Stimulated activated CD4-positive, alpha-beta T cell treated with anti-CD3 and anti-CD28 coated beads, TNF-alpha, amount 100 ng/mL, for 1 hour (primary cell): Measurements from ENCODE around the gene RGS11.

Experiments used
- DNase-seq, 3 donors: peaks; one replicate each; pipeline ENCODE4 v3.0.0-alpha.2; 2020; ENCODE audit warnings: low read depth in 3 of 3, low spot score in 1 of 3

RGS11 gene

GRCh38 chr16:296806-297510 lies 21.2 kb upstream of the RGS11 start:
- no peak for DNase-seq

- no peak for DNase-seq
These were observed 20.5 kb upstream of the RGS11 start for GRCh38 chr16:296276-296675.

- no peak for DNase-seq
These were observed 17.5 kb upstream of the RGS11 start for GRCh38 chr16:293043-293775.

- DNase-seq, result no peak
These were observed 15.8 kb upstream of the RGS11 start for GRCh38 chr16:291539-291938.

GRCh38 chr16:290681-291405 lies 15.1 kb upstream of the RGS11 start:
- no peak for DNase-seq

GRCh38 chr16:290015-290680 lies 14.4 kb upstream of the RGS11 start:
- DNase-seq, result no peak

GRCh38 chr16:289395-289997 lies 13.8 kb upstream of the RGS11 start:
- DNase-seq, result no peak

GRCh38 chr16:287981-288920 lies 12.5 kb upstream of the RGS11 start:
- DNase-seq, result no peak

GRCh38 chr16:287298-287811 lies 11.6 kb upstream of the RGS11 start:
- no peak for DNase-seq

- DNase-seq, result no peak
These were observed 10.9 kb upstream of the RGS11 start for GRCh38 chr16:286491-287297.

GRCh38 chr16:285146-286055 lies 9.7 kb upstream of the RGS11 start:
- no peak for DNase-seq

GRCh38 chr16:284204-285120 lies 8.7 kb upstream of the RGS11 start:
- no peak for DNase-seq

- DNase-seq, result no peak
These were observed 7.5 kb upstream of the RGS11 start, which contains the start of gene PDIA2 for GRCh38 chr16:283033-283805. Gene PDIA2, plus strand, starts transcription at chr16:283164. Its CDS starts 6 bp downstream, at chr16:283170.

- DNase-seq, result no peak
These were observed 6.7 kb upstream of the RGS11 start for GRCh38 chr16:282491-282890.

GRCh38 chr16:281660-282255 lies 6.0 kb upstream of the RGS11 start:
- no peak for DNase-seq
